ENCODE data around the gene SERPINA6. TPM values are rescaled to one million over a fixed set of nuclear protein-coding genes. Genes with fewer than 3 reads are reported as not detected.
"Not testable (repeated sequence)": the region's sequence is repeated elsewhere in the genome, so short reads cannot be mapped to it uniquely, and the experiment has no call there.

The SERPINA6 gene
- total RNA-seq, 1 experiment from 2014 or later, result not detected

DNA sequence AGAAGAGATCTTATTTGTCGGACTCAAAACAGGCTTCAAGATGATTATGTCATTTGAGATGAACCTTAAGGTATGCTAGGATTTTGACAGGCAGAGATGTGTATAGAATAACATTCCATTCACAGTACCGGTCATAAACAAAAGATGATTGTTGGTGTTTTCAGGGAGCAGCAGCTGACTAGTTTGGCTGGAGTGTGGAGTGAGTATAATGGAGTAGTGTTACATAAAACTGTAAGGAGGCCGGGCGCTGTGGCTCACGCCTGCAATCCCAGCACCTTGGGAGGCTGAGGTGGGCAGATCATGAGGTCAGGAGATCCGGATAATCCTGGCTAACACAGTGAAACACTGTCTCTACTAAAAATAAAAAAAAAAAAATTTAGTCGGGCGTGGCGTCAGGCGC is 54.0 kb downstream of the SERPINA6 start:
- H3K27ac Mint-ChIP-seq (ENCODE audit: low read depth, unreplicated experiment), result no peak overlapping the region
- ChIA-PET POLR2A (no interaction called here), CTCF (no interaction called here)
- no peak for DNase-seq (ENCODE audit: unreplicated experiment)
- no peaks in the 10 kb centered on the region for H3K4me1 Mint-ChIP-seq (ENCODE audit: insufficient read depth, unreplicated experiment)
- H3K9me3 Mint-ChIP-seq (ENCODE audit: unreplicated experiment), result no peaks in the 10 kb centered on the region
- TF ChIP-seq, protein P1, sequence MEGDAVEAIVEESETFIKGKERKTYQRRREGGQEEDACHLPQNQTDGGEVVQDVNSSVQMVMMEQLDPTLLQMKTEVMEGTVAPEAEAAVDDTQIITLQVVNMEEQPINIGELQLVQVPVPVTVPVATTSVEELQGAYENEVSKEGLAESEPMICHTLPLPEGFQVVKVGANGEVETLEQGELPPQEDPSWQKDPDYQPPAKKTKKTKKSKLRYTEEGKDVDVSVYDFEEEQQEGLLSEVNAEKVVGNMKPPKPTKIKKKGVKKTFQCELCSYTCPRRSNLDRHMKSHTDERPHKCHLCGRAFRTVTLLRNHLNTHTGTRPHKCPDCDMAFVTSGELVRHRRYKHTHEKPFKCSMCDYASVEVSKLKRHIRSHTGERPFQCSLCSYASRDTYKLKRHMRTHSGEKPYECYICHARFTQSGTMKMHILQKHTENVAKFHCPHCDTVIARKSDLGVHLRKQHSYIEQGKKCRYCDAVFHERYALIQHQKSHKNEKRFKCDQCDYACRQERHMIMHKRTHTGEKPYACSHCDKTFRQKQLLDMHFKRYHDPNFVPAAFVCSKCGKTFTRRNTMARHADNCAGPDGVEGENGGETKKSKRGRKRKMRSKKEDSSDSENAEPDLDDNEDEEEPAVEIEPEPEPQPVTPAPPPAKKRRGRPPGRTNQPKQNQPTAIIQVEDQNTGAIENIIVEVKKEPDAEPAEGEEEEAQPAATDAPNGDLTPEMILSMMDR (IDR thresholded peaks at IDR 0.05; ENCODE audit: unreplicated experiment), result no peak
- H3K36me3 Mint-ChIP-seq (ENCODE audit: insufficient read depth, unreplicated experiment), result no peaks in the 10 kb centered on the region
- H3K4me3 Mint-ChIP-seq (ENCODE audit: unreplicated experiment), result no peak overlapping the region
- H3K27me3 Mint-ChIP-seq (ENCODE audit: insufficient read depth, unreplicated experiment), result no peaks in the 10 kb centered on the region
- intact Hi-C loops (cut with micrococcal nuclease), result no loop called here
- BruUV-seq (replicated peaks), result no TSS peak

- H3K36me3 Mint-ChIP-seq (ENCODE audit: insufficient read depth, unreplicated experiment); DNase-seq (ENCODE audit: unreplicated experiment); intact Hi-C loops (cut with micrococcal nuclease); POLR2A ChIA-PET; H3K4me3 Mint-ChIP-seq (ENCODE audit: unreplicated experiment); CTCF ChIA-PET; BruUV-seq (replicated peaks); H3K27me3 Mint-ChIP-seq (ENCODE audit: insufficient read depth, unreplicated experiment); H3K9me3 Mint-ChIP-seq (ENCODE audit: unreplicated experiment); H3K27ac Mint-ChIP-seq (ENCODE audit: low read depth, unreplicated experiment); H3K4me1 Mint-ChIP-seq (ENCODE audit: insufficient read depth, unreplicated experiment): not testable (repeated sequence)
These were observed 54.6 kb downstream of the SERPINA6 start for GRCh38 chr14:94268582-94268981.

DNA sequence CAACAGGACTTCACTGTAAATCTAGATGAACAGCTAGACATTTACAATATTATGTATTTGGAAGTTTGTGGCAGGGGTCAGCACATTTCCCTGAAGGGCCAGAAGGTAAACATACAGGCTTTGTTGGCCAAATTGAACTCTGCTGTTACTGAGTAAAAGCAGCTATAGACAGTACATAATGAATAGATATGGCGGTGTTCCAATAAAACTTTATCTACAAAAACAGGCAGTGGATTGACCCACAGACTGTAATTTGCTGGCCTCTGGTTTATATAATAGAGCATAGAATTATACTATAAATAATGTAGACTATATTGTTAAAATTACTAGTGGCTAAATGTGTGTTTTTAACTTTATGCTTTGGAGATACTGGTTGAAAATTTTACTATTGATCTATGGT is 55.8 kb downstream of the SERPINA6 start:
- no peak for DNase-seq (ENCODE audit: unreplicated experiment)
- intact Hi-C loops (cut with micrococcal nuclease), result no loop called here
- Mint-ChIP-seq H3K27ac (ENCODE audit: low read depth, unreplicated experiment) (no peak overlapping the region), H3K4me1 (ENCODE audit: insufficient read depth, unreplicated experiment) (no peaks in the 10 kb centered on the region), H3K9me3 (ENCODE audit: unreplicated experiment) (peaks cover 11% of the 10 kb centered on the region), H3K4me3 (ENCODE audit: unreplicated experiment) (no peak overlapping the region), H3K27me3 (ENCODE audit: insufficient read depth, unreplicated experiment) (no peaks in the 10 kb centered on the region), H3K36me3 (ENCODE audit: insufficient read depth, unreplicated experiment) (no peaks in the 10 kb centered on the region)
- ChIA-PET CTCF (interaction anchor here (0.6 to 1.1 kb wide), 2 partner anchors 12 to 282 kb away, joined by 3 read pairs; no protein-coding TSS in a partner anchor), POLR2A (no interaction called here)
- BruUV-seq (replicated peaks), result no TSS peak
- TF ChIP-seq, protein P1 (IDR thresholded peaks at IDR 0.05; ENCODE audit: unreplicated experiment), result no peak

- peak; percentile 11 for DNase-seq (ENCODE audit: unreplicated experiment)
- H3K4me1 Mint-ChIP-seq (ENCODE audit: insufficient read depth, unreplicated experiment); H3K27me3 Mint-ChIP-seq (ENCODE audit: insufficient read depth, unreplicated experiment); intact Hi-C loops (cut with micrococcal nuclease); BruUV-seq (replicated peaks); H3K27ac Mint-ChIP-seq (ENCODE audit: low read depth, unreplicated experiment); H3K4me3 Mint-ChIP-seq (ENCODE audit: unreplicated experiment); POLR2A ChIA-PET; H3K36me3 Mint-ChIP-seq (ENCODE audit: insufficient read depth, unreplicated experiment): not testable (repeated sequence)
- CTCF ChIA-PET, result interaction anchor here (0.6 to 0.8 kb wide), 2 partner anchors 108 to 1118 kb away, joined by 3 read pairs; no protein-coding TSS in a partner anchor
- H3K9me3 Mint-ChIP-seq (ENCODE audit: unreplicated experiment), result peaks cover 14% of the 10 kb centered on the region
These were observed 58.9 kb downstream of the SERPINA6 start for GRCh38 chr14:94264195-94264594.

Other genes starting within 250 kb of the SERPINA6 start
- 126 and 135 TPM in 2 replicates for gene DDX24, start 242.1 kb downstream of the SERPINA6 start, total RNA-seq (2022)
- gene IFI27L1, start 242.0 kb downstream of the SERPINA6 start, total RNA-seq (2022), result 18.4 and 20.2 TPM in 2 replicates
- gene IFI27, start 212.6 kb downstream of the SERPINA6 start, total RNA-seq (2022), result 0.63 and 2.0 TPM in 2 replicates
- gene IFI27L2, start 193.7 kb downstream of the SERPINA6 start, total RNA-seq (2022), result 44.3 and 59.3 TPM in 2 replicates
- 0.66 and 0.91 TPM in 2 replicates for gene PPP4R4, start 149.0 kb downstream of the SERPINA6 start, total RNA-seq (2022)
- gene SERPINA10, start 30.1 kb downstream of the SERPINA6 start, total RNA-seq (2022), result not detected in 2 replicates
- not detected in 2 replicates for gene SERPINA2, start 43.4 kb upstream of the SERPINA6 start, total RNA-seq (2022)
- 38.1 and 42.5 TPM in 2 replicates for gene SERPINA1, start 65.3 kb upstream of the SERPINA6 start, total RNA-seq (2022)
- gene SERPINA11, start 129.5 kb upstream of the SERPINA6 start, total RNA-seq (2022), result not detected in 2 replicates
- gene SERPINA9, start 152.9 kb upstream of the SERPINA6 start, total RNA-seq (2022), result not detected in 2 replicates
- not detected in 2 replicates for gene SERPINA12, start 186.1 kb upstream of the SERPINA6 start, total RNA-seq (2022)
- not detected in 2 replicates for gene SERPINA4, start 238.1 kb upstream of the SERPINA6 start, total RNA-seq (2022)

Data from MCF 10A (cell line).